K562 (cell line): ENCODE data around the gene COQ8B. TPM values are rescaled to one million over a fixed set of nuclear protein-coding genes. Genes with fewer than 3 reads are reported as not detected.

Experiments
- CBX5 ChIP-seq: IDR thresholded peaks from 2 replicates; pipeline ENCODE4 v1.6.1; 2014; ENCODE audit warnings: low read depth, borderline replicate concordance
- EGR1 ChIP-seq: fragments of 450-650 bp; conservative IDR thresholded peaks from 2 replicates; pipeline ENCODE4 v1.6.1; 2017; ENCODE audit warnings: mild to moderate bottlenecking
- HDAC2 ChIP-seq: fragments of 450-650 bp; IDR thresholded peaks from 2 replicates; pipeline ENCODE4 v1.6.1; 2016; ENCODE audit warnings: mild to moderate bottlenecking
- HNRNPLL ChIP-seq: fragments of 200-400 bp; formaldehyde crosslinking; IDR thresholded peaks from 2 replicates; pipeline ENCODE4 v1.6.1; 2017; ENCODE audit warnings: low read length, low read depth, mild to moderate bottlenecking; ENCODE audit not compliant: poor library complexity, severe bottlenecking
- KAT7 ChIP-seq: sonication (generic); formaldehyde crosslinking; IDR thresholded peaks from 2 replicates; pipeline ENCODE4 v1.8.0; 2022; ENCODE audit warnings: missing genetic modification reagents, mild to moderate bottlenecking, borderline replicate concordance
- KDM4B ChIP-seq, 2 experiments: fragments of 450-650 bp in 1 of 2; sonication (generic) in 1 of 2; IDR thresholded peaks; 2 replicates each; pipeline ENCODE4 v1.6.1; 2016 to 2017; ENCODE audit warnings: borderline replicate concordance in 2 of 2, antibody characterized with exemption in 1 of 2, low read depth in 1 of 2, mild to moderate bottlenecking in 1 of 2
- NFE2 ChIP-seq: IDR thresholded peaks from 2 replicates; pipeline ENCODE4 v1.6.1; 2014; ENCODE audit warnings: antibody characterized with exemption, low read depth
- SMAD1 ChIP-seq: fragments of 150-350 bp; IDR thresholded peaks from 2 replicates; pipeline ENCODE4 v1.6.1; 2014; ENCODE audit warnings: low read length, low read depth; ENCODE audit not compliant: partially characterized antibody
- SMARCB1 ChIP-seq: IDR thresholded peaks from 2 replicates; pipeline ENCODE4 v1.6.1; 2011; ENCODE audit warnings: improper control_type of control experiment, low read depth; ENCODE audit not compliant: insufficient read length
- TOE1 ChIP-seq, 2 experiments: fragments of 450-650 bp in 1 of 2; sonication (generic) in 1 of 2; formaldehyde crosslinking in 1 of 2; IDR thresholded peaks; 2 replicates each; pipeline versions ENCODE4 v1.7.1 to v1.8.0; 2016 to 2022; ENCODE audit warnings: borderline replicate concordance in 2 of 2, mild to moderate bottlenecking in 2 of 2, antibody characterized with exemption in 1 of 2, inconsistent platforms in 1 of 2, low read depth in 1 of 2, missing genetic modification reagents in 1 of 2, moderate library complexity in 1 of 2
- TRIM24 ChIP-seq, 2 experiments: fragments of 450-650 bp; IDR thresholded peaks; 2 replicates each; pipeline ENCODE4 v1.6.1; 2016
- ZBTB1 ChIP-seq: sonication (generic); formaldehyde crosslinking; IDR thresholded peaks from 2 replicates; pipeline ENCODE4 v1.8.1; 2023; ENCODE audit warnings: missing genetic modification reagents, low read depth, mild to moderate bottlenecking, borderline replicate concordance
- polyA plus RNA-seq, 8 experiments: library from polyadenylated mRNA; depleted of rRNA in 4 of 8; stranded (reverse) in 5 of 8; unstranded in 3 of 8; fragments of >200 nt; fragmentation: Nextera tagmentation in 2 of 8; fragmentation: Illumina TruSeq in 1 of 8; extraction: Ambion mirVana in 2 of 8; extraction: Trizol in 1 of 8; gene quantifications; 2 replicates each; pipeline versions ENCODE4 v1.2.1 to v1.2.3, GENCODE V29; 2011 to 2014; ENCODE audit warnings: inconsistent platforms in 1 of 8, missing spikeins in 1 of 8
- total RNA-seq, 7 experiments: library from RNA; depleted of rRNA in 6 of 7; stranded (reverse); fragments of >200 nt in 6 of 7; fragmentation: Illumina TruSeq in 2 of 7; extraction: Trizol in 2 of 7; gene quantifications; 2 replicates each; pipeline versions ENCODE4 v1.2.1 to v1.2.3, GENCODE V29; 2011 to 2021; ENCODE audit warnings: low replicate concordance in 1 of 7
- TF ChIP-seq, protein P1 (sequence below): sonication (generic); formaldehyde crosslinking; IDR thresholded peaks from 2 replicates; pipeline ENCODE4 v1.8.1; 2023; ENCODE audit warnings: mild to moderate bottlenecking, missing genetic modification reagents, moderate library complexity
- TF ChIP-seq, protein P2 (sequence below): fragments of 450-650 bp; IDR thresholded peaks from 2 replicates; pipeline ENCODE4 v1.6.1; 2016; ENCODE audit warnings: antibody characterized with exemption
- TF ChIP-seq, protein P3 (sequence below): sonication (generic); formaldehyde crosslinking; IDR thresholded peaks from 2 replicates; pipeline ENCODE4 v1.5.0; 2020; ENCODE audit warnings: missing genetic modification reagents
- TF ChIP-seq, protein P4 (sequence below): fragments of 450-650 bp; IDR thresholded peaks from 2 replicates; pipeline ENCODE4 v1.6.1; 2018; ENCODE audit not compliant: partially characterized antibody

The COQ8B gene
- total and polyA plus RNA-seq, 9 of the 15 experiments (the other 6 are each of a cell fraction or from before 2014, with no cell fraction given): 0.41 to 32.3 (median 12.9) TPM

DNA sequence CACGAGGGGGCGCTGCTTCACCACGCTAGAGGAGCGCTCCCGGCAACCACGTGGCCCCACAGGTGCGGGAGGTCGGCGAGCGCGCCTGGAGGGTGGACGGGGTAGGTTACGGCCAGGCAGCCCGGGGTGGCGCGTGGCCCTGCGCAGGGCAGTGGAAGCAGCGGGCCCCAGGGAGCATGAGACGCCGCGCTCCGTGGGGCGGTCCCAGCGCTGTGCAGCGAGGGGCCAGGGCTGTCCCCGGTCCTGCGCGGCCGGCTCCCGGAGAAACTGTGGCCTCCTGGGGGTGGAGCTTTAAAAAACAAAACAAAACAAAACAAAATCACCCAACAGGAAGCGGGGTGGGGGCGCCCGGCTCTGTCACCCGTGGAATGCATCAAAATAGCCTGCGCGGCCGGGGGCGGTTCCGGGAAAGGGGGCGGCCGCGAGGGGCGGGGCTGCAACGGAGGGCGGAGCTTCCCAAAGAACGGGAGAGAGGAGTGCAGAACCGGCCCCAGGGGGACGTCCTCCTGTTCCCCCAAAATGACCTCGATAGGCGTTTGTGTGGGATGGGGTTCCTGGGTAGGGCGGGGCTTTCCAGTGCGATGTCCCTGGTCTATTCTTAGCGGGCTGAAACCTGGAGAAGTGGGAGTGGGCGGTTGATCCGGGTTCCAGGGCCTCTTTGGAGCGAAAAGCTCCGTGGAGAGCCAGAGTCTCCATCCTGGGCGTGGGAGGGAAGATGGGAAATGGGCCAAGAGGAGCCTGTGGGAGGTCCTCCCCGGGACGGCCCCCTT lies 53.6 kb downstream of the COQ8B start (continued):
- TF ChIP-seq, protein P1, sequence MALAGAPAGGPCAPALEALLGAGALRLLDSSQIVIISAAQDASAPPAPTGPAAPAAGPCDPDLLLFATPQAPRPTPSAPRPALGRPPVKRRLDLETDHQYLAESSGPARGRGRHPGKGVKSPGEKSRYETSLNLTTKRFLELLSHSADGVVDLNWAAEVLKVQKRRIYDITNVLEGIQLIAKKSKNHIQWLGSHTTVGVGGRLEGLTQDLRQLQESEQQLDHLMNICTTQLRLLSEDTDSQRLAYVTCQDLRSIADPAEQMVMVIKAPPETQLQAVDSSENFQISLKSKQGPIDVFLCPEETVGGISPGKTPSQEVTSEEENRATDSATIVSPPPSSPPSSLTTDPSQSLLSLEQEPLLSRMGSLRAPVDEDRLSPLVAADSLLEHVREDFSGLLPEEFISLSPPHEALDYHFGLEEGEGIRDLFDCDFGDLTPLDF (CRISPR knock-in tag): peak; percentile 79; the same call in 1 of the 2 replicates
- TF ChIP-seq, protein P2, sequence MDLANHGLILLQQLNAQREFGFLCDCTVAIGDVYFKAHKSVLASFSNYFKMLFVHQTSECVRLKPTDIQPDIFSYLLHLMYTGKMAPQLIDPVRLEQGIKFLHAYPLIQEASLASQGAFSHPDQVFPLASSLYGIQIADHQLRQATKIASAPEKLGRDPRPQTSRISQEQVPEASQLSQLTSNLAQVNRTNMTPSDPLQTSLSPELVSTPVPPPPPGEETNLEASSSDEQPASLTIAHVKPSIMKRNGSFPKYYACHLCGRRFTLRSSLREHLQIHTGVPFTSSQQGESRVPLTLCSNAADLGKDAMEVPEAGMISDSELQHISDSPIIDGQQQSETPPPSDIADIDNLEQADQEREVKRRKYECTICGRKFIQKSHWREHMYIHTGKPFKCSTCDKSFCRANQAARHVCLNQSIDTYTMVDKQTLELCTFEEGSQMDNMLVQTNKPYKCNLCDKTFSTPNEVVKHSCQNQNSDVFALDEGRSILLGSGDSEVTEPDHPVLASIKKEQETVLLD: peak; percentile 68
- TF ChIP-seq TRIM24 (IDR thresholded peaks at IDR 0.05): peak in 1 of 2 experiments; percentile 3; a peak in 1 of 4 replicates
- 0 out of 2 replicates have a peak, but pooled peaks have one; percentile 30 for TF ChIP-seq NFE2
- TF ChIP-seq HNRNPLL: no peak
- TF ChIP-seq SMARCB1: no peak
- TF ChIP-seq KDM4B (IDR thresholded peaks at IDR 0.05; ENCODE audit: borderline replicate concordance in 2 of 2, low read depth in 1 of 2): no peak
- TF ChIP-seq TOE1 (IDR thresholded peaks at IDR 0.05; ENCODE audit: borderline replicate concordance): peak; percentile 61; the same call in 1 of the 2 replicates
- no peak for TF ChIP-seq TOE1 (CRISPR knock-in tag; IDR thresholded peaks at IDR 0.05; ENCODE audit: borderline replicate concordance, low read depth)
- peak; percentile 48; the same call in 1 of the 2 replicates for TF ChIP-seq CBX5
- TF ChIP-seq EGR1: peak; percentile 92
- peak; percentile 61 for TF ChIP-seq HDAC2
- TF ChIP-seq KAT7 (CRISPR knock-in tag): 0 out of 2 replicates have a peak, but pooled peaks have one; percentile 28
- TF ChIP-seq SMAD1: peak; percentile 18
- TF ChIP-seq, protein P3, sequence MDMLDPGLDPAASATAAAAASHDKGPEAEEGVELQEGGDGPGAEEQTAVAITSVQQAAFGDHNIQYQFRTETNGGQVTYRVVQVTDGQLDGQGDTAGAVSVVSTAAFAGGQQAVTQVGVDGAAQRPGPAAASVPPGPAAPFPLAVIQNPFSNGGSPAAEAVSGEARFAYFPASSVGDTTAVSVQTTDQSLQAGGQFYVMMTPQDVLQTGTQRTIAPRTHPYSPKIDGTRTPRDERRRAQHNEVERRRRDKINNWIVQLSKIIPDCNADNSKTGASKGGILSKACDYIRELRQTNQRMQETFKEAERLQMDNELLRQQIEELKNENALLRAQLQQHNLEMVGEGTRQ: peak; percentile 96
- no peak for TF ChIP-seq ZBTB1 (CRISPR knock-in tag)
- TF ChIP-seq, protein P4, sequence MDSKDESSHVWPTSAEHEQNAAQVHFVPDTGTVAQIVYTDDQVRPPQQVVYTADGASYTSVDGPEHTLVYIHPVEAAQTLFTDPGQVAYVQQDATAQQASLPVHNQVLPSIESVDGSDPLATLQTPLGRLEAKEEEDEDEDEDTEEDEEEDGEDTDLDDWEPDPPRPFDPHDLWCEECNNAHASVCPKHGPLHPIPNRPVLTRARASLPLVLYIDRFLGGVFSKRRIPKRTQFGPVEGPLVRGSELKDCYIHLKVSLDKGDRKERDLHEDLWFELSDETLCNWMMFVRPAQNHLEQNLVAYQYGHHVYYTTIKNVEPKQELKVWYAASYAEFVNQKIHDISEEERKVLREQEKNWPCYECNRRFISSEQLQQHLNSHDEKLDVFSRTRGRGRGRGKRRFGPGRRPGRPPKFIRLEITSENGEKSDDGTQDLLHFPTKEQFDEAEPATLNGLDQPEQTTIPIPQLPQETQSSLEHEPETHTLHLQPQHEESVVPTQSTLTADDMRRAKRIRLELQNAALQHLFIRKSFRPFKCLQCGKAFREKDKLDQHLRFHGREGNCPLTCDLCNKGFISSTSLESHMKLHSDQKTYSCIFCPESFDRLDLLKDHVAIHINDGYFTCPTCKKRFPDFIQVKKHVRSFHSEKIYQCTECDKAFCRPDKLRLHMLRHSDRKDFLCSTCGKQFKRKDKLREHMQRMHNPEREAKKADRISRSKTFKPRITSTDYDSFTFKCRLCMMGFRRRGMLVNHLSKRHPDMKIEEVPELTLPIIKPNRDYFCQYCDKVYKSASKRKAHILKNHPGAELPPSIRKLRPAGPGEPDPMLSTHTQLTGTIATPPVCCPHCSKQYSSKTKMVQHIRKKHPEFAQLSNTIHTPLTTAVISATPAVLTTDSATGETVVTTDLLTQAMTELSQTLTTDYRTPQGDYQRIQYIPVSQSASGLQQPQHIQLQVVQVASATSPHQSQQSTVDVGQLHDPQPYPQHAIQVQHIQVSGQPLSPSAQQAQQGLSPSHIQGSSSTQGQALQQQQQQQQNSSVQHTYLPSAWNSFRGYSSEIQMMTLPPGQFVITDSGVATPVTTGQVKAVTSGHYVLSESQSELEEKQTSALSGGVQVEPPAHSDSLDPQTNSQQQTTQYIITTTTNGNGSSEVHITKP: peak; percentile 75
